T-helper 2 cell treated with Interferon-gamma antibody and Interleukin-4, amounts not matched to agents 5 μg/mL and 100 μg/mL, for 36 hours (primary cell): ENCODE measurements around the gene ZNF311.

Experiments used
- DNase-seq: peaks from one replicate; pipeline ENCODE4 v3.0.0; 2021; ENCODE audit warnings: low spot score
- H3K27ac Mint-ChIP-seq: one replicate; pipeline ENCODE4 v1.8.0; 2021; ENCODE audit warnings: mild to moderate bottlenecking, mixed read lengths
- H3K27me3 Mint-ChIP-seq: one replicate; pipeline ENCODE4 v1.8.0; 2021; ENCODE audit warnings: low read depth, mixed read lengths
- H3K36me3 Mint-ChIP-seq: one replicate; pipeline ENCODE4 v1.8.0; 2021; ENCODE audit warnings: low read depth, mixed read lengths
- H3K4me1 Mint-ChIP-seq: one replicate; pipeline ENCODE4 v1.8.0; 2021; ENCODE audit warnings: low read depth, mixed read lengths
- H3K4me3 Mint-ChIP-seq: one replicate; pipeline ENCODE4 v1.8.0; 2022; ENCODE audit warnings: mild to moderate bottlenecking, moderate library complexity, mixed read lengths
- H3K9me3 Mint-ChIP-seq: one replicate; pipeline ENCODE4 v1.8.0; 2021; ENCODE audit warnings: mixed read lengths

The ZNF311 gene

DNA sequence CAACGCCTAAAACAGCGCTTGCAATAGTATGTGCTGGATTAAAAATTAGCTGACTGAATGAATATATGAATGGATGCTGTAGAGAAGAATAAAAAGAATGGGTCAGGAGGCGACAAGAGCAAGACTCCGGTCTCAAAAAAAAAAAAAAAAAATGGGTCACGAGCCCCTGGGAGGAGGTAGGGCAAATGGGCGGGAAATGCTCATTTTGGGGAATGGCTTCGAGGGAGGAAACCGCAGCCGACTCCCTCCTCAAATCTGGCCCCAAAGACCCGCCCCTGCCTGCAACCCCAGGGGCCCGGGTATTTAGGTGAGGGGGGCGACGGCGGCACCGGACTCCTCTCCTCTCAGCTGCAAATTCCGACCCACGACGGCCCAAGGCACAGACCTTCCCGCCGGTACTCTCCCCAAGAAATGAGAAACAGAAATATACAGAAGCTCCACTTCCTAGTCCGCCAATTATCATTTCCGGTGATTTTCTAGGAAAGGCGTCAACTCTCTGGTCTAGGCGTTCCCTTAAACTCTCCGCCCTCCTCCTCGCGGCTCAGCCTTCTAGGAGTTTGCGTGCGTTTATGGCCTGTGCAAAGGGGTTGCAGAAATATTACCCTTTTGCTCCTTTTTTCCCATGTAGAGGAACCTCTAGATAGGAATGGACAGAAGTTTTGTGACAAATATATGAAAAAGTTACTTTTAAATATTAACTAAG is at the start of gene ZNF311:
TSS of gene ZNF311 (minus strand) at position 133 of the 703 bp plus-strand sequence. CDS start 1,361 bp downstream, outside the sequence.
- peak within 1 kb of the TSS; percentile 84 for H3K27ac Mint-ChIP-seq
- peaks cover 5% of the 10 kb centered on the region for H3K36me3 Mint-ChIP-seq

DNA sequence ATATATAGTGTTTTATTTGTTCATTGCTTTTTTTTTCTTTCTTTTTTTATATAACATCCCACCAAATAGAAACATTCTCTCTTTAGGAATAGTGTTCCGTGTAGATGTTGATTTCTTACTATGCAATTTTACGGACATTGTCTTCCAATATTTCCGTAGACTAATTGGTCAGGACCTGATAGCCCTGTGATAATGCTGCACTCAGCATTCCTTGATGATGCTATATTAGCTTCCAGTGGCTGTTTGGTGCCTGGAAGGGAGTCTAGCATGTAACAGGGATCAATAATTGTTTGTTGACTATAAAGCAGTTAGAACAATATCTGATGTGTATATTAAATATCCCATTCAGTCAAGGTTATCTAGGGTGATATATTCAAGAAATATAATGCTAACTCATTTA is 46.6 kb upstream of the ZNF311 start:
- no peak for DNase-seq
- Mint-ChIP-seq H3K27me3 (peaks cover 4% of the 10 kb centered on the region), H3K4me1 (no peaks in the 10 kb centered on the region), H3K4me3 (no peak overlapping the region), H3K27ac (no peak overlapping the region), H3K36me3 (no peaks in the 10 kb centered on the region), H3K9me3 (no peaks in the 10 kb centered on the region)

More for the DNA sequence above, at the start of gene ZNF311:
- Mint-ChIP-seq H3K27me3 (peaks cover 12% of the 10 kb centered on the region), H3K4me3 (peak within 1 kb of the TSS; percentile 88), H3K9me3 (peaks cover 26% of the 10 kb centered on the region), H3K4me1 (peaks cover 27% of the 10 kb centered on the region)
- DNase-seq = peak; percentile 39

GRCh38 chr6:29045075-29045474 is 40.0 kb upstream of the ZNF311 start, which contains the start of gene OR2W1:
Gene OR2W1 (minus strand): TSS chr6:29045175. CDS start chr6:29045175, 0 bp downstream.
- H3K4me1 Mint-ChIP-seq = no peaks in the 10 kb centered on the region
- no peak within 1 kb of the TSS for H3K27ac Mint-ChIP-seq
- peaks cover 10% of the 10 kb centered on the region for H3K27me3 Mint-ChIP-seq
- no peaks in the 10 kb centered on the region for H3K9me3 Mint-ChIP-seq
- H3K36me3 Mint-ChIP-seq = no peaks in the 10 kb centered on the region
- DNase-seq = no peak
- H3K4me3 Mint-ChIP-seq = no peak within 1 kb of the TSS

DNA sequence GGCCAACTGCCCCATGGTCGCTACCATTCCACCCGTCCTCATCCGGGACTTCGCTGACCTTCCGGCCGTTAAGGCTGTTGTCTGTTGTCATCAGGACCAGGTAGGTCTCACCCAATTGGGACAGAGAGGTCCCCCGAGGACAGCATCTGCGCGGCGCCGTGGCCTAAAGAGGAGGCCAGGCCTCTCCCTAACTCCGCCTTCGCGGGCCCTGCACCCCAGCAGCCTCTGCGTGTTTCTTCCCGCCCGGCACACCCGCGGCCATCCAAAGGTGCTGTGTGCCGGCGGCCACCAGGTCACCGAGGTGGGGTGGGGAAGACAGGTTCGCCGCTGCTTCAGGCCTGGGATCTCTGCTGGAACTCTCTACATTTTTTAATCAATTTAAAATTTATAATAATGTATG is 30.8 kb upstream of the ZNF311 start:
- Mint-ChIP-seq H3K9me3 (no peaks in the 10 kb centered on the region), H3K4me1 (no peaks in the 10 kb centered on the region), H3K36me3 (no peaks in the 10 kb centered on the region), H3K27ac (no peak overlapping the region), H3K4me3 (no peak overlapping the region), H3K27me3 (peaks cover 15% of the 10 kb centered on the region)
- no peak for DNase-seq

DNA sequence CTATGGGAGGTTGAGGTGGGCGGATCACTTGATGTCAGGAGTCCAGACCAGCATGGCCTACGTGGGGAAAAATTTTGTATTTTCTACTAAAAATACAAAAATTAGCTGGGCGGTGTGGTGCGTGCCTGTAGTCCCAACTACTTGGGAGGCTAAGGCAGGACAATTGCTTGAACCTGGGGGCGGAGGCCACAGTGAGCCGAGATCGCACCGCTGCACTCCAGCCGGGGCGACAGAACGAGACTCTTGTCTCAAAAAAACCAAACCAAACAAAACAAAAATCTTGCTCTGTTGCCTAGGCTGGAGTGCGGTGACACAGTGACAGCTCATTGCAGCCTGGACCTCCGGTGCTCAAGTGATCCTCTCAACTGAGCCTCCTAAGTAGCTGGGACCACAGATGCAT is 23.7 kb upstream of the ZNF311 start:
- no peak for DNase-seq
- no peaks in the 10 kb centered on the region for H3K36me3 Mint-ChIP-seq
- H3K27me3 Mint-ChIP-seq = peaks cover 39% of the 10 kb centered on the region
- no peaks in the 10 kb centered on the region for H3K9me3 Mint-ChIP-seq
- H3K4me1 Mint-ChIP-seq = no peaks in the 10 kb centered on the region
- H3K4me3 Mint-ChIP-seq = no peak overlapping the region
- H3K27ac Mint-ChIP-seq = no peak overlapping the region

DNA sequence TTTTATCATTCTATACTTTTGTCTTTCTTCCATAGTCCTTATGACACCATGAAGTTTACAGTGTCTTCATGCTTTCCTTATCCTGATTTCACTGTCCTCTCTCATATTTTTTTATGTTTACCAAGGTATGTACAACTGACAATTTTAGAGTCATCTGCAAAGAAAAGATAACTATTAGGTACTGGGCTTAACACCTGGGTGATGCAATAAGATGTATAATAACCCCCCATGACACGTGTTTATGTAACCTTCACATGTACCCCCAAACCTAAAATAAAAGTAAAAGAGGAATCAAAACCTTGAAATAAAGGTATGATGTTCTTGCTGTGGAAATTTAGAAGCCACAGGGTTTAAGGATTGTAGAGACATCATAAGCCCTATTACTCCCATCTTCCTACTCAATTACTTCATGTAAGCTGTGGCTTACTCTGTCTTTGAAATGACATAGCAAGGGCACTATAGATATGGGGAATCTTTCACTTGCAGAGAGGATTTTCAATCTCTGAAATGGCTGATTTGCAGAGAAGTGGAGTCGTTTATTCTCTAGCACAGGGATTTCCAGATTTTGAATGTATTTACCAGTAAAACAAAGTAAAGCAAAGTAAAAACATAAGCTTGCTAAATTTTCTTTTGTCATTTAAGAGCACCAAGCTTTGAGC is 20.9 kb upstream of the ZNF311 start:
- Mint-ChIP-seq H3K27me3 (peaks cover 53% of the 10 kb centered on the region), H3K36me3 (no peaks in the 10 kb centered on the region), H3K9me3 (no peaks in the 10 kb centered on the region), H3K4me3 (no peak overlapping the region), H3K4me1 (no peaks in the 10 kb centered on the region), H3K27ac (no peak overlapping the region)
- no peak for DNase-seq

- Mint-ChIP-seq H3K9me3 (no peaks in the 10 kb centered on the region), H3K4me3 (no peak overlapping the region), H3K36me3 (no peaks in the 10 kb centered on the region), H3K27ac (no peak overlapping the region), H3K4me1 (peaks cover 9% of the 10 kb centered on the region), H3K27me3 (peaks cover 44% of the 10 kb centered on the region)
- no peak for DNase-seq
Observed at GRCh38 chr6:29021434-29021833, 16.3 kb upstream of the ZNF311 start.

DNA sequence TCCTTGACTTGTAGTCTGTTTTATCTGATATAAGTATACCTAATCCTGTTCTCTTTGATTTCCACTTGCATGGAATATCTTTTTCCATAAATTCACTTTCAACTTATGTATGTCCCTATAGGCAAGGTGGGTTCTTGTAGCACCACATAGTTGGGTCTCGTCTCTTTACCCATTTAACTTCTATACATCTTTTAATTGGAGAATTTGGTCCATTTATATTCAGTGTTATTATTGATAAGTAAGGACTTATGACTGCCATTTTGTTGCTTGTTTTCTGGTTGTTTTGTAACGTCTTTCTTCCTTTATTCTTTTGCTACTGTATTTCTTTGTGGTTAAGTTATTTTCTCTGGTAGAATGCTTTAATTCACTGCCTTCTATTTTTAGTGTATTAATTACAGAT is 14.5 kb upstream of the ZNF311 start:
- Mint-ChIP-seq H3K4me3 (no peak overlapping the region), H3K27ac (no peak overlapping the region), H3K4me1 (peaks cover 16% of the 10 kb centered on the region), H3K27me3 (peaks cover 32% of the 10 kb centered on the region), H3K36me3 (peaks cover 3% of the 10 kb centered on the region), H3K9me3 (peaks cover 6% of the 10 kb centered on the region)
- no peak for DNase-seq

DNA sequence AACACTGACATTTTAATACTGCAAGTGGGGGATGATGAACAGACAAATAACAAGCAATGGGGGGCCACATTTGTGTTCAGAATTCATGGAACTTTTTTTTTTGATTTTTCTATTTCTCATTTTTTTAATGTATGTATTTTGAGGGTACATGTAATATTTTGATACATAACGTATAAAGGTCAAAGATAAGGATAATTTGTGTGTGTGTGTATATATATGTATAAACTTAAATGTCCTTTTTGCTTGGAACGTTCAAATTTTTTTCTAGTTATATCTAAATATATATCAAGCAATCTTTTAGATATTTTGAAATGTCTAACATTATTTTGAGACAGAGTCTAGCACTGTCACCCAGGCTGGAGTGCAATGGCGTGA is 12.3 kb upstream of the ZNF311 start:
- peaks cover 3% of the 10 kb centered on the region for H3K36me3 Mint-ChIP-seq
- H3K27ac Mint-ChIP-seq = peak overlapping the region; percentile 87
- no peak for DNase-seq
- H3K4me3 Mint-ChIP-seq = peak overlapping the region; percentile 87
- peaks cover 6% of the 10 kb centered on the region for H3K9me3 Mint-ChIP-seq
- H3K4me1 Mint-ChIP-seq = peaks cover 19% of the 10 kb centered on the region
- H3K27me3 Mint-ChIP-seq = peaks cover 37% of the 10 kb centered on the region

- Mint-ChIP-seq H3K27me3 (peaks cover 31% of the 10 kb centered on the region), H3K27ac (peak overlapping the region; percentile 87), H3K4me3 (peak overlapping the region; percentile 87), H3K4me1 (peaks cover 19% of the 10 kb centered on the region), H3K36me3 (peaks cover 3% of the 10 kb centered on the region), H3K9me3 (peaks cover 6% of the 10 kb centered on the region)
- DNase-seq = peak; percentile 73
Observed at GRCh38 chr6:29016559-29017427, 11.7 kb upstream of the ZNF311 start.

DNA sequence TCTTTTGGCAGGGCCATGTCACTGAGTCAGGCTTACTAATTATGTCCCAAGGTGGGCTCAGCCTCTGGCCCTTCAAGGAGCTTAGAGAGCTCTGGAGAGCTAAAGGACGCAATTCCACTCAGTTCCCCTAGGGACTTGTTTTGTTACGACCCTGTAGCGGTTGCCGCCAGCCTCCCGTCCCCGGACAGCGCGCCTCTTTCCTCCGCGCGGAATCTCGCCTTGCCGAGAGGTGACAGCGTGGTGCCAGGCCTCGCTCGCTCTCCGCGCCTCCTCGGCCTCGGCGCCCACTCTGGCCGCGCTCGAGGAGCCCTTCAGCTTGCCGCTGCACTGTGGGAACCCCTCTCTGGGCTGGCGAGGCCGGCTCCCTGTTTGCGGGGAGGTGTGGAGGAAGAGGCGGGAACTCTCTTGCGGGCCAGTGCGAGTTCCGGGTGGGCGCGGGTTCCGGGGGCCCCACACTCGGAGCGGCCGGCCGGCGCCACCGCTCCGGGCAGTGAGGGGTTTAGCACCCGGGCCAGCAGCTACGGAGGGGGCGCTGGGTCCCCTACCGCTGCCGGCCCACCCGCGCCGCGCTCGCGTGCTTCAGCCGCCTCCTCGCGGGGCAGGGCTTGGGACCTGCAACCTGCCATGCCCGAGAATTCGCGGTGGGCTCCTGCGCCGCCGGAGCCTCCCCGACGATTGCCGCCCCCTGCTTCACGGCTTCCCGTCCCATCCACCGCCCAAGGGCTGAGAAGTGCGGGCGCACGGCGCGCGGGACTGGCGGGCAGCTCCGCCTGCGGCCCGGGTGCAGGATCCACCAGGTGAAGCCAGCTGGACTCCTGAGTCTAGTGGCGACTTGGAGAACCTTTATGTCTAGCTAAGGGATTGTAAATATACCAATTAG is 9.9 kb upstream of the ZNF311 start:
- peaks cover 5% of the 10 kb centered on the region for H3K36me3 Mint-ChIP-seq
- peaks cover 30% of the 10 kb centered on the region for H3K27me3 Mint-ChIP-seq
- peaks cover 6% of the 10 kb centered on the region for H3K9me3 Mint-ChIP-seq
- no peak for DNase-seq
- no peak overlapping the region for H3K27ac Mint-ChIP-seq
- H3K4me3 Mint-ChIP-seq = peak overlapping the region; percentile 87
- H3K4me1 Mint-ChIP-seq = peaks cover 26% of the 10 kb centered on the region

DNA sequence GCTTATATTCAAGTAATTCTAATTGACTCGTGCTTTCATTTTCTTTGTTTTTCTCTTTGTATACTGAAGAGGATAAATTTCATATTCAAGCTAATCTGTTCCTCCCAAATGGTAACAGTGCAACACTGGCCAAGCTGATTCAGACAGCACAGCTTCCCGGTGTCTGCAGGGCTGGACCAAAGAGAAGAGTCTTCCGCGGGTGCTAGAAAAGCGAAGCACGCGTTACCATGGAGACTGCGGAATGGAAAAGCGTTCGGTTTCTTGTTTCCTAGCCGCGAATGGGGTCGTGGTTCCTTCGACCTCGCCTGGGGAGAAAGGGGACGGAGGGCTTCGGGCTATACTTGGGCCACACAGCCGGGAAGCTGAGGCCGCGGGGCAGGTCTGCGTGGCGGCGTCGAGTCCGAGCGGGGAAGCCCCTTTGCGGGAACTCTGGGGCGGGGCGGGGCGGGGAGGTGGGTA is 6.2 kb upstream of the ZNF311 start:
- H3K9me3 Mint-ChIP-seq = peaks cover 7% of the 10 kb centered on the region
- H3K4me3 Mint-ChIP-seq = peak overlapping the region; percentile 90
- peaks cover 5% of the 10 kb centered on the region for H3K36me3 Mint-ChIP-seq
- peaks cover 19% of the 10 kb centered on the region for H3K4me1 Mint-ChIP-seq
- peak; percentile 28 for DNase-seq
- H3K27ac Mint-ChIP-seq = peak overlapping the region; percentile 74
- peaks cover 34% of the 10 kb centered on the region for H3K27me3 Mint-ChIP-seq

DNA sequence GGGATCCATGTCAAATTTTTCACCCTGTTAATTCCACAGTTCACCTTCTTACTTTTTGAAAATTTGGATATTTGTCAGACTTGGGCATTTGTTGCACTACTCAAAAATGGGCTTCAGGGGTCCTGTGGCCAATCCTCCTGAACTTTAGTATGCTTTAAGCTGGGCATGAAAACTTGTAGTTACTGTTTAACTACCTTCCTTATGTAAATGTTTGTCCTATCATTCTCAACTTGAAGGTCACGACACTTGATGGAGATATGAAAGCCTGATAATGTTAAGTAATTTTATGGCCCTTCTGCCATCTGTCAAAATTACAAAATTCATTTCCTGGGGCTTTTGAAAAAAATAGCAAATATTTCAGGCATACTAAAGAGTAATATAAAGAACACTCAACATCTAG is 4.2 kb upstream of the ZNF311 start:
- Mint-ChIP-seq H3K27ac (no peak overlapping the region), H3K9me3 (peaks cover 19% of the 10 kb centered on the region), H3K27me3 (peaks cover 34% of the 10 kb centered on the region), H3K4me3 (no peak overlapping the region), H3K4me1 (peaks cover 30% of the 10 kb centered on the region), H3K36me3 (peaks cover 6% of the 10 kb centered on the region)
- DNase-seq = no peak
